ENCODE measurements around the gene MCTP1.

GRCh38 chr5:95078868-95079267 lies 206.0 kb downstream of the MCTP1 start:
- TF ChIP-seq CTCF (IDR thresholded peaks at IDR 0.05) (no peak), EP300 (IDR thresholded peaks at IDR 0.05; ENCODE audit: low read depth) (no peak), POLR2AphosphoS5 (IDR thresholded peaks at IDR 0.05) (no peak)

All from transverse colon (tissue), 4 donors.